ENCODE measurements around the gene IL3. TPM values are rescaled to one million over a fixed set of nuclear protein-coding genes. Genes with fewer than 3 reads are reported as not detected.
A peak's percentile ranks its signal among the peaks of the same experiment; 100 is the strongest.

Gene IL3
- total RNA-seq, 1 donor from 2014 or later = not detected

DNA sequence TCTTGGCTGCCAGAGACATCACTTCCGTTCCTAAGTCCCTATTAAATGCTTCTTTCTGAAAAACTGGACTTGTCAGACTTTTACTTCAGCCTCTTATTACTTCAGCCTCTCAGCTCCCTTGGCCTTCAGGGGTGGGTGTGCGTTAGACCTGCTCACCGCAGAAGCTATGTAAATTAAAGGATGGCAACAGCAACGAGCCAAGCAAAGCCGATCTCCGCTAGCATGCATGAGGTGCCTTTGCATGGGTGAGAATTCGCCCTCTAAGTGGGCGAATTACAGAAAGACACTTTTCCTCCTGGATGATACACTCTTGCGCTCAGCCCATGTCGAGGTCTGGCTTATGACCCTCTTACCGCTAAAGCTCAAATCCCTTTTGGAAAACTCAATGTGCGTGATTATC, 10.9 kb upstream of the IL3 start:
- H3K4me1 ChIP-seq = no peaks in the 10 kb centered on the region
- H3K4me3 ChIP-seq = no peak overlapping the region
- H3K36me3 ChIP-seq = no peaks in the 10 kb centered on the region
- H3K9me3 ChIP-seq = no peaks in the 10 kb centered on the region
- H3K27ac ChIP-seq = no peak overlapping the region
- no peak for DNase-seq (ENCODE audit: extremely low spot score in 2 of 2)
- intact Hi-C loops (cut with DNase I) = no loop called here
- no peaks in the 10 kb centered on the region for H3K27me3 ChIP-seq
- TF ChIP-seq, protein P1, sequence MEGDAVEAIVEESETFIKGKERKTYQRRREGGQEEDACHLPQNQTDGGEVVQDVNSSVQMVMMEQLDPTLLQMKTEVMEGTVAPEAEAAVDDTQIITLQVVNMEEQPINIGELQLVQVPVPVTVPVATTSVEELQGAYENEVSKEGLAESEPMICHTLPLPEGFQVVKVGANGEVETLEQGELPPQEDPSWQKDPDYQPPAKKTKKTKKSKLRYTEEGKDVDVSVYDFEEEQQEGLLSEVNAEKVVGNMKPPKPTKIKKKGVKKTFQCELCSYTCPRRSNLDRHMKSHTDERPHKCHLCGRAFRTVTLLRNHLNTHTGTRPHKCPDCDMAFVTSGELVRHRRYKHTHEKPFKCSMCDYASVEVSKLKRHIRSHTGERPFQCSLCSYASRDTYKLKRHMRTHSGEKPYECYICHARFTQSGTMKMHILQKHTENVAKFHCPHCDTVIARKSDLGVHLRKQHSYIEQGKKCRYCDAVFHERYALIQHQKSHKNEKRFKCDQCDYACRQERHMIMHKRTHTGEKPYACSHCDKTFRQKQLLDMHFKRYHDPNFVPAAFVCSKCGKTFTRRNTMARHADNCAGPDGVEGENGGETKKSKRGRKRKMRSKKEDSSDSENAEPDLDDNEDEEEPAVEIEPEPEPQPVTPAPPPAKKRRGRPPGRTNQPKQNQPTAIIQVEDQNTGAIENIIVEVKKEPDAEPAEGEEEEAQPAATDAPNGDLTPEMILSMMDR (IDR thresholded peaks at IDR 0.05) = no peak
- no peak for TF ChIP-seq POLR2AphosphoS5 (IDR thresholded peaks at IDR 0.05; ENCODE audit: insufficient read depth in 1 of 2, low read depth in 1 of 2)
- TF ChIP-seq POLR2A (IDR thresholded peaks at IDR 0.05) = no peak

DNA sequence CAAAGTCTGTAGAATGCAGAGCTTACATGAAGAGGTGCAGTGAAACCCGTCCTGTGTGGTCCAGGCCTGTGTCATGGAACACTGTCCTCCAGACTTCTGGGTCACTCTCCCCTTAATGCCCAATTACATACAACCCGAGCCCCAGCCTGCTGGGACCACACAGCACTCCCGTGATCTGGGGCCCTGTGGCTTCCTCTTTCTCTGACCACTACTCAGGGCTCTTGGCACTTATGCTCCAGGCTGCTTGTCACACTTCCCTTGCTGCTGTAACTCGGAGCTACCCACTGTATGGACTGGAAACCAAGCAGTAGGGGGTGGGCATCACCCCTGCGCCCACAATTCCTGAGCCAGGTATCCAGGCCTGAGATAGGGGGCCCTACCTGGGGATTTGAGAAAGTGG, 10.3 kb upstream of the IL3 start:
- H3K4me1 ChIP-seq = no peaks in the 10 kb centered on the region
- intact Hi-C loops (cut with DNase I) = no loop called here

DNA sequence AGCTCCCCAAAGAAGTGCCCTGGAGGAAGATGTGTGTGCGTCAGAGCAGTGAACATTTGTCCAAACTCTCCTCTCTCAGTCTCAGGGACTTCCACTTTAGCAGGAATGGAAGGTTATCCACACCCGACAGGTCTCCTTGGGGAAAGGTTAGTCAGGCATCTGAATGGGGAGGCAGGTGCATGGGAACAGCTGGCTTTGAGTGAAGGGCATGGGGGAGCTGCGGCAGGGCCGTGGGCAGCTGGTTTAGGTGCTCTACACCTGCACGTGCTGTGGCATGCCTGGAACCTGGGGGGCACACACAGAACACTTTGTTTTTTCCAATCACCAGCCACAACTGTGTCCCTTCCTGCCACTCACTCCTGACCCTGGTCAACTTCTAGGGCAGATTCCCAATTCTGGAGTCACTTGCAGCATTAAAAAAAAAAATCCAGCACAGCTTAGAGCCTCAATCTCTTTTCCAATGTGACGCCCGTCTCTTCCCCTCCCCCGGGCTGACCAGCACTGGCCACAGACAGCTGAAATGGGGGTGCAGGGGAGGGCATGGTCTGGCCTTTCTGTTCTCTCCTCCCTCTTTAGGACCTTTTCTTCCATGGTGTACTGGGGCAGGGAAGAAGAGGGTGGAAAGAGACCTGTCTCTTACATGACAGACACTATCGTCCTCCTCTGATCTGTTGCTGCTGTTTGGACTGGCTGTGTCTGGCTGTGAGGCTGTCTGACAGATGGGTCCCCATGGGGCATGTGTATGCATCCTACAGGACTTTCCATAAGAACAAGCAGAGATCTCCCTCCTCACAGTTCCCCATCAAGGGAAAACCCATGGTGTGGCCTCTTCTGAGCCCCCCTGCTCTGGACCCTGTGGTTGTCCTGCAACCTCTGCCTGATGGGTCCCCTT, 9.5 kb upstream of the IL3 start:
- intact Hi-C loops (cut with DNase I) = no loop called here
- H3K36me3 ChIP-seq = no peaks in the 10 kb centered on the region
- H3K9me3 ChIP-seq = no peaks in the 10 kb centered on the region
- DNase-seq (ENCODE audit: extremely low spot score in 2 of 2) = no peak
- H3K4me3 ChIP-seq = no peak overlapping the region
- no peak overlapping the region for H3K27ac ChIP-seq
- no peaks in the 10 kb centered on the region for H3K27me3 ChIP-seq
- no peaks in the 10 kb centered on the region for H3K4me1 ChIP-seq
- no peak for TF ChIP-seq POLR2AphosphoS5 (IDR thresholded peaks at IDR 0.05; ENCODE audit: insufficient read depth in 1 of 2, low read depth in 1 of 2)
- TF ChIP-seq POLR2A (IDR thresholded peaks at IDR 0.05) = no peak
- TF ChIP-seq, protein P1 (IDR thresholded peaks at IDR 0.05) = no peak

More for the DNA sequence above, 10.3 kb upstream of the IL3 start:
- H3K27ac ChIP-seq = no peak overlapping the region
- H3K4me3 ChIP-seq = no peak overlapping the region
- H3K9me3 ChIP-seq = no peaks in the 10 kb centered on the region
- no peaks in the 10 kb centered on the region for H3K36me3 ChIP-seq
- no peak for DNase-seq (ENCODE audit: extremely low spot score in 2 of 2)
- TF ChIP-seq POLR2AphosphoS5 (IDR thresholded peaks at IDR 0.05; ENCODE audit: insufficient read depth in 1 of 2, low read depth in 1 of 2) (no peak), POLR2A (IDR thresholded peaks at IDR 0.05) (no peak)
- TF ChIP-seq, protein P1 (IDR thresholded peaks at IDR 0.05) = no peak
- H3K27me3 ChIP-seq = no peaks in the 10 kb centered on the region

DNA sequence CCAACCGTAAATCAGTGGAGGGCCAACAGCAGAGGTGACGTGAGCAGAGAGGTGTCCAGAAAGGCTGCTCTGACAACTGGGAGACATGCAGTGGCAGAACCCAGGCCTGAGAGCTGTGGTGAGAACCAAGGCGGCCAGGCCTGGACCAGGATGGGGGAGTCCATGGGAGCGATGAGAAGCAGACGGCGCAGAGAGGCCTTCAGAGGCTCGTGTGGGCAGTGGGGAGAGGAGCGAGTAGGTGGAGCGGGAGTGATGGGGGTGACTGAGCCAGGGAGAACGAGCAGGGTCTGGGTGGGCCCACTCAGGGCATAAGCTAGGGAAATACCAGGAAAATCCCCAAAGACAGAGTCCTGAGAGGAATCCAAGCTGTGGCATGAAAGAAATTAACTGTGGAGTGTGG, 7.9 kb upstream of the IL3 start:
- TF ChIP-seq POLR2AphosphoS5 (IDR thresholded peaks at IDR 0.05; ENCODE audit: insufficient read depth in 1 of 2, low read depth in 1 of 2) (no peak), POLR2A (IDR thresholded peaks at IDR 0.05) (no peak)
- TF ChIP-seq, protein P1 (IDR thresholded peaks at IDR 0.05) = no peak
- intact Hi-C loops (cut with DNase I) = no loop called here
- Histone ChIP-seq H3K36me3 (no peaks in the 10 kb centered on the region), H3K9me3 (no peaks in the 10 kb centered on the region), H3K4me3 (no peak overlapping the region), H3K4me1 (no peaks in the 10 kb centered on the region), H3K27me3 (no peaks in the 10 kb centered on the region), H3K27ac (no peak overlapping the region)
- peak; percentile 56 to 77 for DNase-seq (ENCODE audit: extremely low spot score in 2 of 2)

DNA sequence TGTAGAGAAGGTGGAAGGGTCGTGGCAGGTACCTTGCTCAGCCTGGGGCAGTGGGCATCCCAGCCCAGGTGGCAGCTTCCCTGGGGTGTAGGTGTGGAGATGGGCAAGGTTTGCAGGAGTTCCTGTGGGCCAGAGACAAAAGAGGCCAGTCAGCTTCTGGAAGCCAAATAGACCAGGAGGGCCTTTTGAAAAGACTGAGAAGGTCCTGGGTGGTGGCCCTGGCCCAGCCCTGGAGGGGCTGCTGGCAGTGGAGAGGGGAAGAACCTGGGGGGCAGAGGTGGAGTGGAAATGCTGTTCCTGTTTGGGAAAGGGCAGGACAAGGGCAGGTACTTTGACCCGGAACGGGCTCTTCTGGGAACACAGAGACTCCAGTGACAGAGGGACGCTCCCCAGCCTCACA, 7.0 kb upstream of the IL3 start:
- intact Hi-C loops (cut with DNase I) = no loop called here
- TF ChIP-seq, protein P1 (IDR thresholded peaks at IDR 0.05) = no peak
- no peak for TF ChIP-seq POLR2AphosphoS5 (IDR thresholded peaks at IDR 0.05; ENCODE audit: insufficient read depth in 1 of 2, low read depth in 1 of 2)
- TF ChIP-seq POLR2A (IDR thresholded peaks at IDR 0.05) = no peak
- peak; percentile 71 to 87 for DNase-seq (ENCODE audit: extremely low spot score in 2 of 2)

More for the DNA sequence above, 7.0 kb upstream of the IL3 start:
- H3K9me3 ChIP-seq = no peaks in the 10 kb centered on the region
- H3K4me1 ChIP-seq = no peaks in the 10 kb centered on the region
- H3K36me3 ChIP-seq = no peaks in the 10 kb centered on the region
- H3K27ac ChIP-seq = no peak overlapping the region
- no peaks in the 10 kb centered on the region for H3K27me3 ChIP-seq
- no peak overlapping the region for H3K4me3 ChIP-seq

All from vagina (tissue), 2 donors.